Astrocyte (in vitro differentiated cells and primary cell): ENCODE results near the gene TDG. TPM values are rescaled to one million over a fixed set of nuclear protein-coding genes. Genes with fewer than 3 reads are reported as not detected.

Source experiments
- DNase-seq: peaks from one replicate; pipeline ENCODE4 v3.0.0-alpha.2; 2010; ENCODE audit warnings: low read depth
- FAIRE-seq: peaks from 2 replicates; lab custom pipeline; 2011; peaks lifted over from hg19 to GRCh38; lab: Jason Lieb, UNC
- H2AFZ ChIP-seq: 2 replicates; pipeline ENCODE4 v1.6.0; 2012; ENCODE audit warnings: low read depth, low read length, inconsistent platforms
- H3K27ac ChIP-seq: 2 replicates; pipeline ENCODE4 v1.5.1; 2011; ENCODE audit warnings: low read depth, low read length, inconsistent platforms
- H3K27me3 ChIP-seq: 2 replicates; pipeline ENCODE4 v1.6.0; 2011; ENCODE audit warnings: low read length, inconsistent platforms; ENCODE audit not compliant: insufficient read depth
- H3K36me3 ChIP-seq: 2 replicates; pipeline ENCODE4 v1.5.1; 2011; ENCODE audit warnings: low read length, inconsistent platforms; ENCODE audit not compliant: insufficient read depth
- H3K4me1 ChIP-seq: 2 replicates; pipeline ENCODE4 v1.5.1; 2011; ENCODE audit warnings: low read length, inconsistent platforms; ENCODE audit not compliant: insufficient read depth
- H3K4me2 ChIP-seq: 2 replicates; pipeline ENCODE4 v1.6.0; 2012; ENCODE audit warnings: low read length, inconsistent platforms
- H3K4me3 ChIP-seq: 2 replicates; pipeline ENCODE4 v1.5.1; 2011; ENCODE audit warnings: low read depth, mild to moderate bottlenecking, low read length, inconsistent platforms; ENCODE audit not compliant: insufficient read depth
- H3K79me2 ChIP-seq: 2 replicates; pipeline ENCODE4 v1.6.0; 2012; ENCODE audit warnings: mild to moderate bottlenecking, low read length, inconsistent platforms; ENCODE audit not compliant: insufficient read depth
- H3K9ac ChIP-seq: 2 replicates; pipeline ENCODE4 v1.6.0; 2012; ENCODE audit warnings: mild to moderate bottlenecking, low read length, inconsistent platforms
- H3K9me3 ChIP-seq: 2 replicates; pipeline ENCODE4 v1.5.1; 2012; ENCODE audit warnings: low read depth, mild to moderate bottlenecking, low read length, inconsistent platforms; ENCODE audit not compliant: insufficient read depth
- H4K20me1 ChIP-seq: 2 replicates; pipeline ENCODE4 v1.6.0; 2012; ENCODE audit warnings: low read length, inconsistent platforms; ENCODE audit not compliant: insufficient read depth
- H3K27ac Mint-ChIP-seq: one replicate; pipeline ENCODE4 v1.8.0; 2021; ENCODE audit warnings: mild to moderate bottlenecking, mixed read lengths; ENCODE audit not compliant: unreplicated experiment
- H3K27me3 Mint-ChIP-seq: one replicate; pipeline ENCODE4 v1.8.0; 2021; ENCODE audit warnings: low read depth, mixed read lengths; ENCODE audit not compliant: unreplicated experiment
- H3K36me3 Mint-ChIP-seq: one replicate; pipeline ENCODE4 v1.8.0; 2021; ENCODE audit warnings: low read depth, mixed read lengths; ENCODE audit not compliant: unreplicated experiment
- H3K4me1 Mint-ChIP-seq: one replicate; pipeline ENCODE4 v1.8.0; 2021; ENCODE audit warnings: low read depth, mixed read lengths; ENCODE audit not compliant: unreplicated experiment
- H3K4me3 Mint-ChIP-seq: one replicate; pipeline ENCODE4 v1.8.0; 2021; ENCODE audit warnings: mild to moderate bottlenecking, moderate library complexity, mixed read lengths; ENCODE audit not compliant: unreplicated experiment
- H3K9me3 Mint-ChIP-seq: one replicate; pipeline ENCODE4 v1.8.0; 2021; ENCODE audit warnings: mild to moderate bottlenecking, mixed read lengths; ENCODE audit not compliant: unreplicated experiment
- EZH2 ChIP-seq: IDR thresholded peaks from 2 replicates; pipeline ENCODE4 v1.6.1; 2012; ENCODE audit warnings: mild to moderate bottlenecking, low read length, inconsistent platforms; ENCODE audit not compliant: insufficient read depth
- total RNA-seq: library from RNA; stranded (reverse); gene quantifications from 2 replicates; pipeline ENCODE4 v1.2.1, GENCODE V29; 2021
- TF ChIP-seq, protein P1 (sequence below): IDR thresholded peaks from 2 replicates; pipeline ENCODE4 v1.5.1; 2011; ENCODE audit warnings: low read depth, mild to moderate bottlenecking, inconsistent platforms, low read length, moderate library complexity; ENCODE audit not compliant: insufficient read depth

The TDG gene
- total RNA-seq, 1 donor from 2014 or later = 49.7 TPM

DNA sequence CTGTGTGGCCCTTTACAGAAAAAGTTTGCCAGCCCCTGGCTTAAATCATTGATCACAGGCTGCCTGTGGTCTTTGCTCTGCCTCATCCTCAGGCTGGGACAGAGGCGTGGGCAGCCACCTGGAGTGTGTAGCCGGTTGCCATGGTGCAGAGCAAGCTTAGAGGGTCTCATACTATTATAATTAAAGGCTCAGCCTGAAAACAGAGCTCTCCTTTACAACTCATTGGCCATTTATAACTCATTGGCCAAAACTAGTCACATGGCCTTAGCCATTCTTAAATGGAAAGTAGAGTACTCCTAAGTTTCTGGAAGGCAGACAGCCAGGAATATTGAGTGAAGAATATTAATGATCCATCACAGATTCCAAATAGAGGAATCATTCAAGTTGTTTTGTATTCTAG is 32.4 kb upstream of the TDG start:
- peak overlapping the region; percentile 48 for H3K27ac Mint-ChIP-seq

DNA sequence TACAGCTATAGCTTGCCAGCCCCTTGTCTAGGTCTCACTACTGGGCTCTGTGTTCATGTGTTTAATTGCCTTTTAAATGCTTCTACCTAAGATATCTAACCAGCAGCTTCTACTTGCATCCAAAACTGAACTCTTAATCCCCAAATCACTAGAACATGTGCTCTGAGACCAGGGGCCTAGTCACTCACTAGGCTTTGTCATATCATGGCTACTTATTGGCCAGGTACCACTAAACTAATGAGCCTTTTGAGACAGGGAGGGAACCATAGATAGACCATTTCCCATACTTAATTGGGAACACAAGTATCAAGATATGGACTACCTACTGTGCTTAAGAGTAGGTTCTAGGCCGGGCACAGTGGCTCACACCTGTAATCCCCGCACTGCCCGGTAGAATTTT is 29.0 kb upstream of the TDG start:
- Mint-ChIP-seq H3K4me1 (peaks cover 5% of the 10 kb centered on the region), H3K27me3 (no peaks in the 10 kb centered on the region), H3K27ac (no peak overlapping the region), H3K36me3 (peaks cover 26% of the 10 kb centered on the region), H3K9me3 (no peaks in the 10 kb centered on the region), H3K4me3 (no peak overlapping the region)
- Histone ChIP-seq H3K9ac (no peak overlapping the region), H3K9me3 (no peaks in the 10 kb centered on the region), H3K4me3 (no peak overlapping the region), H4K20me1 (peaks cover 91% of the 10 kb centered on the region), H2AFZ (no peak overlapping the region), H3K36me3 (peaks cover 86% of the 10 kb centered on the region), H3K27me3 (no peaks in the 10 kb centered on the region), H3K27ac (no peak overlapping the region), H3K4me1 (peaks cover 14% of the 10 kb centered on the region), H3K4me2 (no peak overlapping the region), H3K79me2 (peaks cover 88% of the 10 kb centered on the region)
- FAIRE-seq = no peak
- no peak for TF ChIP-seq EZH2
- TF ChIP-seq, protein P1, sequence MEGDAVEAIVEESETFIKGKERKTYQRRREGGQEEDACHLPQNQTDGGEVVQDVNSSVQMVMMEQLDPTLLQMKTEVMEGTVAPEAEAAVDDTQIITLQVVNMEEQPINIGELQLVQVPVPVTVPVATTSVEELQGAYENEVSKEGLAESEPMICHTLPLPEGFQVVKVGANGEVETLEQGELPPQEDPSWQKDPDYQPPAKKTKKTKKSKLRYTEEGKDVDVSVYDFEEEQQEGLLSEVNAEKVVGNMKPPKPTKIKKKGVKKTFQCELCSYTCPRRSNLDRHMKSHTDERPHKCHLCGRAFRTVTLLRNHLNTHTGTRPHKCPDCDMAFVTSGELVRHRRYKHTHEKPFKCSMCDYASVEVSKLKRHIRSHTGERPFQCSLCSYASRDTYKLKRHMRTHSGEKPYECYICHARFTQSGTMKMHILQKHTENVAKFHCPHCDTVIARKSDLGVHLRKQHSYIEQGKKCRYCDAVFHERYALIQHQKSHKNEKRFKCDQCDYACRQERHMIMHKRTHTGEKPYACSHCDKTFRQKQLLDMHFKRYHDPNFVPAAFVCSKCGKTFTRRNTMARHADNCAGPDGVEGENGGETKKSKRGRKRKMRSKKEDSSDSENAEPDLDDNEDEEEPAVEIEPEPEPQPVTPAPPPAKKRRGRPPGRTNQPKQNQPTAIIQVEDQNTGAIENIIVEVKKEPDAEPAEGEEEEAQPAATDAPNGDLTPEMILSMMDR = no peak
- no peak for DNase-seq

More for the DNA sequence above, 32.4 kb upstream of the TDG start:
- Histone ChIP-seq H3K4me1 (peaks cover 20% of the 10 kb centered on the region), H3K27me3 (no peaks in the 10 kb centered on the region), H3K9me3 (no peaks in the 10 kb centered on the region), H3K4me2 (peak overlapping the region; percentile 98), H3K36me3 (peaks cover 52% of the 10 kb centered on the region), H2AFZ (no peak overlapping the region), H3K79me2 (peaks cover 76% of the 10 kb centered on the region), H3K4me3 (peak overlapping the region; percentile 99), H4K20me1 (peaks cover 72% of the 10 kb centered on the region), H3K9ac (peak overlapping the region; percentile 97), H3K27ac (no peak overlapping the region)
- FAIRE-seq (no peak), DNase-seq (no peak)
- Mint-ChIP-seq H3K9me3 (no peaks in the 10 kb centered on the region), H3K36me3 (peaks cover 14% of the 10 kb centered on the region), H3K27me3 (no peaks in the 10 kb centered on the region), H3K4me3 (peak overlapping the region; percentile 92), H3K4me1 (peaks cover 6% of the 10 kb centered on the region)
- TF ChIP-seq, protein P1 = no peak
- no peak for TF ChIP-seq EZH2

DNA sequence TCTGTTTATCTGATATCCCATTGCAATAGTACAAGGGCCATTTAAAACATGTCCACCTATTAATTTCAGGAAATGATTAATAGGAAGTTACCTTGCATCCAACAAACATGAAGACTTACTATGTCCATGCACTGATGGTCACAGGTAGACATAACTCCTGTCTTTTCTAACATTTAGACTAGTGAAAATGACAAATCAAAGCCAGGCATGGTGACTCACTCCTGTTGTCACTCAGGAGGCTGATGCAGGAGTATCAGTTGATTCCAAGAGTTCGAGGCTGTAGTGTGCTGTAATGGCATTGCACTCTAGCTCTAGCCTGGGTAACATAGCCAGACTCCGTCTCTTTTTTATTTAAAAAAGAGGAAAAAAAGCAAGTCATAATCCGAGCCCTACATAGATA is 20.7 kb upstream of the TDG start:
- H3K36me3 Mint-ChIP-seq = peaks cover 28% of the 10 kb centered on the region

More for the DNA sequence above, 20.7 kb upstream of the TDG start:
- Mint-ChIP-seq H3K27me3 (no peaks in the 10 kb centered on the region), H3K27ac (no peak overlapping the region), H3K4me3 (no peak overlapping the region), H3K4me1 (peaks cover 1% of the 10 kb centered on the region), H3K9me3 (no peaks in the 10 kb centered on the region)
- Histone ChIP-seq H3K4me2 (no peak overlapping the region), H3K27ac (no peak overlapping the region), H3K4me1 (no peaks in the 10 kb centered on the region), H3K9ac (no peak overlapping the region), H3K36me3 (peaks cover 90% of the 10 kb centered on the region), H3K27me3 (no peaks in the 10 kb centered on the region), H3K4me3 (no peak overlapping the region), H2AFZ (no peak overlapping the region), H4K20me1 (peaks cover 69% of the 10 kb centered on the region), H3K79me2 (peaks cover 33% of the 10 kb centered on the region), H3K9me3 (no peaks in the 10 kb centered on the region)
- DNase-seq = no peak
- no peak for TF ChIP-seq EZH2
- TF ChIP-seq, protein P1 = no peak
- no peak for FAIRE-seq
